Memory B cell (primary cell): ENCODE results near the gene DGKD.
A peak's percentile ranks its signal among the peaks of the same experiment; 100 is the strongest.
"Not testable (repeated sequence)": the region's sequence is repeated elsewhere in the genome, so short reads cannot be mapped to it uniquely, and the experiment has no call there.

ENCODE experiments used
- ATAC-seq: fragments of 150-1000 bp; cut with Tn5 transposase; 2 replicates; pipeline ENCODE4 v1.10.0; 2021; ENCODE audit warnings: low read depth, mild to moderate bottlenecking, moderate library complexity
- DNase-seq, 2 donors: peaks; one replicate each; pipeline ENCODE4 v3.0.0; 2022; ENCODE audit warnings: low spot score in 2 of 2
- H3K27ac Mint-ChIP-seq: one replicate; pipeline ENCODE4 v1.8.0; 2022; ENCODE audit warnings: mild to moderate bottlenecking, moderate library complexity, mixed read lengths
- H3K27me3 Mint-ChIP-seq: one replicate; pipeline ENCODE4 v1.8.0; 2022; ENCODE audit warnings: mixed read lengths
- H3K36me3 Mint-ChIP-seq: one replicate; pipeline ENCODE4 v1.8.0; 2022; ENCODE audit warnings: mild to moderate bottlenecking, mixed read lengths
- H3K4me1 Mint-ChIP-seq: one replicate; pipeline ENCODE4 v1.8.0; 2022; ENCODE audit warnings: mixed read lengths
- H3K4me3 Mint-ChIP-seq: one replicate; pipeline ENCODE4 v1.8.0; 2022; ENCODE audit warnings: mild to moderate bottlenecking, moderate library complexity, mixed read lengths
- H3K9me3 Mint-ChIP-seq: one replicate; pipeline ENCODE4 v1.8.0; 2022; ENCODE audit warnings: mixed read lengths

DGKD gene

DNA sequence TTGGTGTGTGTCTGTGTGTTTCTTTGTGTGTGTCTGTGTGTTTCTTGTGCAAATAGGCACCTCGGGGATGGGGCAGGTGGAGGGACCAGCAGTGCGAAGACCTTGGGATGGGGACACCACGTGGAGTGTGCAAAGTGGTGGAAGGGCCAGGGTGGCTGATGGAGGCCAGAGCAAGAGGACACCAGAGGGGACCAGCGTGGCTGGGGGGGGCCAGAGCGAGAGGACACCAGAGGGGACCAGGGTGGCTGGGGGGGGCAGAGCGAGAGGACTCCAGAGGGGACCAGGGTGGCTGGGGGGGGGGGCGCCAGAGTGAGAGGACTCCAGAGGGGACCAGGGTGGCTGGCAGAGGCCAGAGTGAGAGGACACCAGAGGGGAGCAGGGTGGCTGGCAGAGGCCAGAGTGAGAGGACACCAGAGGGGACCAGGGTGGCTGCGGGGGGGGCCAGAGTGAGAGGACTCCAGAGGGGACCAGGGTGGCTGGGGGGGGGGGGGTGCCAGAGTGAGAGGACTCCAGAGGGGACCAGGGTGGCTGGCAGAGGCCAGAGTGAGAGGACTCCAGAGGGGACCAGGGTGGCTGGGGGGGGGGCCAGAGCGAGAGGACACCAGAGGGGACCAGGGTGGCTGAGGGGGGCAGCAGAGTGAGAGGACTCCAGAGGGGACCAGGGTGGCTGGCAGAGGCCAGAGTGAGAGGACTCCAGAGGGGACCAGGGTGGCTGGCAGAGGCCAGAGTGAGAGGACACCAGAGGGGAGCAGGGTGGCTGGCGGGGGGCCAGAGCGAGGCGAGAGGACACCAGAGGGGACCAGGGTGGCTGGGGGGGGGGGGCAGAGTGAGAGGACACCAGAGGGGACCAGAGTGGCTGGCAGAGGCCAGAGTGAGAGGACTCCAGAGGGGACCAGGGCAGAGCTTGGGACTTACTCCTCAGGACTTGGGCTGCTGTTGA, 42.7 kb downstream of the DGKD start:
- Mint-ChIP-seq H3K4me1 (peaks cover 15% of the 10 kb centered on the region), H3K27ac (peak overlapping the region; percentile 87), H3K36me3 (peaks cover 24% of the 10 kb centered on the region)
- DNase-seq, H3K27me3 Mint-ChIP-seq, ATAC-seq, H3K4me3 Mint-ChIP-seq, H3K9me3 Mint-ChIP-seq: not testable (repeated sequence)

DNA sequence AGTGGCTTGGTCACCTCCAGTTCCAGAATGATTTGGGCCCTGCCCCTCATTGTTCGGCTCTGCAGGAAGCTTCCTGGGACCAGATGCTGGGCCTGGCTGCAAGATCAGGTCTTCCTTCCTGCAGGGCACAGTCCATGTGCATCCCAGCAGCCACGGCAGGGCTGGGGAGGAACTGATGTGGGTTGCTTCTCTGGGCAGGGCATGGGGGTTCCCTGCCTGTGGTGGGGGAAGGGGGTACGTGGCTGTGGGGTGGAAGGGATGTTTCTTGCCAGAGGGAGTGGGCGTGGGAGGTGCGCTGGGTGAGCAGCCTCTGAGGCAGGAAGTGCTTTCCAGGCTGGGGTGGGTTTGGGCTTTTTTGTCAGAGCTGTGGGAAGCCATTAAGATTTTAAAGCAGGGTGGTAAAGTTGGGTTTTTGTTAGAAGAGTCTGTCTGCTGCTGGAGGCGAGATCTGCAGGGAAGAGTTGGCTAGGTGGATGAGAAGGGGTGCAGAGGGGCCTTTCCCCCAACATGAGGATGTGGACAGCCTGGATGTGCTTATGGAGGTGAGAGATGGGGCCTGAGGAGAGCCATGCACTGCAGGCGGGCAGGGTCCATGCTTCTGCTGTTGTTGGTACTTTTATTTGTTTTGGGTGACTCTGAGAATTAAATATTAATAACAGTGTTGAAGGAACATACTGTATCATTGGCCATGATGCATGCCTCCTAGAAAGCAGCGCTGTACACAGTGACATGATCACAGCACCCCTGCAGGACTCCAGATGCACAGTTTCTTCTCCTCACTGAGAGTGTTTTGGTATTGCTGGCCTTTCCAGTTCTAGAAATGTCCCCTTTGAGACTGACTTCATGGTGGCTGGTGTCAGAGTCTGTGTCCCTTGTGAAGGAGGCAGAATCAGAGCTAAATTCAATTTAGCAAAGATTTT, 45.3 kb downstream of the DGKD start:
- H3K36me3 Mint-ChIP-seq: peaks cover 21% of the 10 kb centered on the region
- no peak for DNase-seq
- H3K9me3 Mint-ChIP-seq: no peaks in the 10 kb centered on the region
- H3K4me3 Mint-ChIP-seq: no peak overlapping the region
- H3K4me1 Mint-ChIP-seq: peaks cover 23% of the 10 kb centered on the region
- peak overlapping the region; percentile 7 for H3K27ac Mint-ChIP-seq
- no peaks in the 10 kb centered on the region for H3K27me3 Mint-ChIP-seq
- ATAC-seq: no peak

DNA sequence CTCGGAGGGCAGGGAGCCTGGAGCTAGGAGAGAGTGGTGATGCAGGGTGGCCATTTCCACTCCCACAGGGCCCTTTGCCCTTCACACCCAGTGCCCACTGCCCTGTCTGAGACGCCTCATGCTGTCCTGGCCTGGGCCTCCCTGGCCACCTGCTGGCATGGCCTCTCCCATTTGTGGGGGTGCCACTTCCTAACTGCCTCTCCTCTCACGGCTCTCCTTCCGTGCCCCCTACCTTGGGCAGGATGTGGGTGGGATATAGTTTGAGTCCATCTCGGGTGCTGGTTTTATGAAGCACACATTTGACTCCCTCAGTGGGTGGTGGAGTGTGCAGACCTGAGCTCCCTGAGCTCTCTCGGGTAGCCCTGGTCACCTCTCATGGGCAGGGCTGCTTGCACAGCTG, 46.0 kb downstream of the DGKD start:
- H3K27me3 Mint-ChIP-seq: no peaks in the 10 kb centered on the region
- no peaks in the 10 kb centered on the region for H3K9me3 Mint-ChIP-seq
- H3K36me3 Mint-ChIP-seq: peaks cover 22% of the 10 kb centered on the region
- ATAC-seq: no peak
- H3K4me3 Mint-ChIP-seq: no peak overlapping the region
- peak overlapping the region; percentile 7 for H3K27ac Mint-ChIP-seq
- no peak for DNase-seq
- peaks cover 26% of the 10 kb centered on the region for H3K4me1 Mint-ChIP-seq

DNA sequence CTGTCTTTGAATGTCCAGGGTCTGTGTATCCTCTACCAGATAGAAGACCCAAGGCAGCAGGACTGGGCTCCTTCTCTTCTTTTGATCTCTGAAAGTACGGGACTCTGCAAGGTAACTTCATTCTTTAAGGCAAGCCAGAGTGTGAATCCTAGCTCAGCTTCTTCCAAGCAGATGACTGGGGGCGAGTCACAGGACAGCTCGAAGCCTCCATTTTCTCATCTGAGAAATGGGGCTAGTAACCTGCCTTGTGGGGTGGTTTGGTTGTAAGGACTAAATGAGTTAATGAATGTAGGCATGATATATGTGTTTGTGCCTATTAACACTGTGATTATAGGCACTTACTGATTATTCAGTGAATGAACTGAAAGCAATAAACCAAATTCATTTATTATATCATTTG, 46.7 kb downstream of the DGKD start:
- Mint-ChIP-seq H3K27ac (peak overlapping the region; percentile 41), H3K9me3 (no peaks in the 10 kb centered on the region), H3K36me3 (peaks cover 18% of the 10 kb centered on the region), H3K4me3 (no peak overlapping the region), H3K4me1 (peaks cover 26% of the 10 kb centered on the region), H3K27me3 (no peaks in the 10 kb centered on the region)
- DNase-seq (no peak), ATAC-seq (no peak)

DNA sequence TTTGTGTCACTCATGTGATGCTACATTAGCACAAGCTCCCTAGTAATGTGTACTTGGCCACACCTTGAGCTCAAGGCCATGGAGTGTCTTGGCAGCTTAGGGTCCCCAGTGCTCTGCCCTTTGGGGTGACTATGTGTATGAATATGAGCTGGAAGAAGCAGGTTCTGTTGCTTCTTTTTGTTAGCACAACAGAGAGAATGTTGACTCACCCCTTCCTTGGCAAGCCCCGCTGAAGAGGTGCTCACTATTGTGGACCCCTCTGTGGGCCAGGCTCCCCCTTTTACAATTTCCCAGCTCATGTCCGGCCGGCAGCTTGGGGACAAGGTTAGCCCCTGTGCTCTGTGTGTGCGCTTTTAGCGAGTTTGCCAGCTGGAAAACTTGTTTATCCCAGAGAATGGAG, 48.1 kb downstream of the DGKD start:
- DNase-seq: no peak
- Mint-ChIP-seq H3K27me3 (no peaks in the 10 kb centered on the region), H3K27ac (peak overlapping the region; percentile 38), H3K4me3 (no peak overlapping the region), H3K9me3 (no peaks in the 10 kb centered on the region), H3K4me1 (peaks cover 19% of the 10 kb centered on the region), H3K36me3 (peaks cover 12% of the 10 kb centered on the region)
- no peak for ATAC-seq

DNA sequence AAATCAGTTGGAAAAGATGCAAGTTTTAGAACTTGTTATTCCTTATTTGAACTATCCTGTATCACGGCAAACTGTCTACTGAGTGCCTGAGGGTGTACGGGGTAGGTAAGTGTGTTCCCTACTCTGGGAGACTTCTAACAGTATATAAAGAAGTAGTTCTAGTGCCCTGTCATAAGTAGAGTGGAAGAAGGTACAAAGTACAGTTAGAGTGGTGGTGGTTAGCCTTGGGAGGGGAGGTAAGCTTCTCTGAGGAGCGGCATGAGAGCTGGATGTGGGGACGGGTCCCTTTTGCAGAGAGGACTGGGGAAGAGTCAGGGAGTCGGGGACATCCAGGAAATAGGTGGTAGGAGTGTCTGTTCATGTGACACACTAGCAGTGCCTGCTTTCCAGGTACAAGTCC, 48.5 kb downstream of the DGKD start:
- Mint-ChIP-seq H3K27ac (no peak overlapping the region), H3K4me3 (no peak overlapping the region), H3K36me3 (peaks cover 10% of the 10 kb centered on the region), H3K27me3 (no peaks in the 10 kb centered on the region), H3K9me3 (no peaks in the 10 kb centered on the region), H3K4me1 (peaks cover 16% of the 10 kb centered on the region)
- no peak for DNase-seq
- no peak for ATAC-seq

DNA sequence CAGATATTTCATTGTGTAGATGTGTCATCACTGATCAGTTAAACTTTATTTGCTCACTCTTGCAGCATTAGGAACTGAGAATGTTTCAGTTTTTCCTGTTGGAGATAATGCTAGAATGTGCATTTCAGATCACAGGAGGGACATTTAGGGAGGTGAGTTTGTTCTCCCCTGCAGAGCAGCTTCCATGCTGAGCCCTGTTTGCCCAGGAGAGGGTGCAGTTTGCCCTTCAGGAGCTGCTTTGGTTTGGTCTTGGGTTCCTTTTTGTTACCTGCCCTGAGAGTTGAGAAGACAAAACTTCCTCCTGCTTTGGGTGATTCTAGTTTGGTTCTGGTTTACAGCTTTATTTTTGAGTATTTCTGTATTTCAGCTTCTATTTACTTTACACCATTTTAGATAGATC, 49.9 kb downstream of the DGKD start:
- DNase-seq (peak; percentile 58 to 73), ATAC-seq (peak; percentile 99)
- H3K4me3 Mint-ChIP-seq: no peak overlapping the region
- peak overlapping the region; percentile 61 for H3K27ac Mint-ChIP-seq
- peaks cover 10% of the 10 kb centered on the region for H3K36me3 Mint-ChIP-seq
- no peaks in the 10 kb centered on the region for H3K9me3 Mint-ChIP-seq
- H3K4me1 Mint-ChIP-seq: peaks cover 26% of the 10 kb centered on the region
- no peaks in the 10 kb centered on the region for H3K27me3 Mint-ChIP-seq

DNA sequence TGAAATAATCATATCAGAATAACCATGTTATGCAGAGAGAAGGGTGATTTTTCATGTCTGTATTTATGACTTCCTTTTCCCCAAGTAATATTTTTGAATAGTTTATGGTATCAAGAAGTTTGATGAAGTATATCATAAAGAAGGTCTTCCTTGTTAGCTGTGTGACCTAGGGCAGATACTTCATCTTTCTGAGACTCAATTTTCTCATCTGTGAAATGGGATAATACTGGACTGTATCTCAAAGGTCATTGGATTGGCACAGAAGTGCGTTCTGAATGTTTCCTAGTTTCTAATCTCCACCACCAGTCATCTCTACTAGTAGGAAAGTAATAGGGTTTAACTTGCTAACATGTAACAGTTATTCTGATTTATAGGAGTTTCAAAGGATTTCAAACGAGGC, 52.6 kb downstream of the DGKD start:
- no peaks in the 10 kb centered on the region for H3K27me3 Mint-ChIP-seq
- no peak overlapping the region for H3K4me3 Mint-ChIP-seq
- no peaks in the 10 kb centered on the region for H3K9me3 Mint-ChIP-seq
- peaks cover 35% of the 10 kb centered on the region for H3K4me1 Mint-ChIP-seq
- no peak for ATAC-seq
- peaks cover 12% of the 10 kb centered on the region for H3K36me3 Mint-ChIP-seq
- peak overlapping the region; percentile 1 for H3K27ac Mint-ChIP-seq
- DNase-seq: no peak

DNA sequence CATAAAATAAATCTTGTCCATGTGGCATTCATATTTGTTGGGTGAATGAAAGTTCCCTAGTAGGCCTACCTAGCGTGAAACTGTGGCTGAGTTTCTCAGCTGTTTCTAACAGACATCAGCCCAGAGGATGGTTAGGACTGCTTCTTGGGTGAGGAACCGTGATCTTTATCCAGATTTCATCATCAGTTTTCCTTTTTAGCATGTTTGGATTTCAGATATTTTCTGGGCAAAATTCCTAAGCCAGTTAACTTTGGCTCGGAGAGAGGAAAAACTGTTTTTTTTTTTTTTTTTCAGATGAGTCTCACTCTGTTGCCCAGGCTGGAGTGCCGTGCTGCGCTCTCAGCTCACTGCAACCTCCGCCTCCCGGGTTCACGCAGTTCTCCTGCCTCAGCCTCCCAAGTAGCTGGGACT, 53.5 kb downstream of the DGKD start:
- Mint-ChIP-seq H3K4me3 (no peak overlapping the region), H3K4me1 (peaks cover 34% of the 10 kb centered on the region), H3K27ac (peak overlapping the region; percentile 60), H3K27me3 (no peaks in the 10 kb centered on the region), H3K36me3 (peaks cover 12% of the 10 kb centered on the region), H3K9me3 (no peaks in the 10 kb centered on the region)
- DNase-seq (no peak), ATAC-seq (no peak)

DNA sequence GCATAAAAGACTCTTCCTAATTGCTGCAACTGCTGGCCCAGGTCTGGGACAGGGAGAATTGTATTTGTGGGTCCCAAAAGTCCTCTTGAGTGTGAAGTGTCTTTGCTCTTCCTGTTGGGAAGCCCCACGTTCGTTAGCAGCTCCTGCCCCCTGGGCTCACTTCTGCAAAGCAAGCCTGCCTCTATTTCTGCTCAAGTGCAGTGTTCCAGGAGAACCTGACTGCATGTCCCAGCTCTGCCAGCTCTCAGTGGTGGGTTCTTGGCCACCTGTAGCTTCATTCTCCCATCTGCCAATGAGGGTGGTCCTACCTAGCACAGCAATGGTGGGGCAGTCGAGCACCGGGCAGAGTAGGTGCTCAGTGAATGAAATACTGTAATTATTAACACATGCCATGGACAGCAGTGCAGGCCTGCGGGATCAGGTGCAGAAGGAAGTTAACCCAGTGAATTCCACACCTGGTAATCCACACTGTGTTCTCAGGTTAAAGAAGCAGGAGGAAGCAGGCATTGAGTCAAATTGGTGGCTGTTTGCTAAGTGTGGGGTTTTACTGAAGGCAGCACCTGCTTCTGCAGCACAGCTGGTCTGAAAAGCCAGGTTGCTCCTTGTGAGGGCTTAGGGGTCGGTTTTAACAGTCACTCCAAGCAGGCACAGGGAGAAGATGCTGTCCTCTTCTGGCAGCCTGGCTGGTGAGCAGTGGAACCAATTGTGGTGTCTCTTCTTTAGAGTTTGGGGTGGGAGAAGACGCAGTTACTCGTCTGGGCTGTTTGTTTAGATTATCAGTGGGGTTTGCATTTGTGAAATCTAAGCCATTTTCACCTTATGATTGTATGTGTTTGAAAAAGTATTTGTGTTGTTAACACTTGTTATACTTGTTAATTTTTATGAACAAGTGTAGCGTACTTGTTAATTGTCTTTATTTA, 54.3 kb downstream of the DGKD start:
- Mint-ChIP-seq H3K4me1 (peaks cover 32% of the 10 kb centered on the region), H3K9me3 (peaks cover 2% of the 10 kb centered on the region), H3K36me3 (peaks cover 15% of the 10 kb centered on the region), H3K27ac (peak overlapping the region; percentile 60), H3K27me3 (no peaks in the 10 kb centered on the region), H3K4me3 (no peak overlapping the region)
- no peak for ATAC-seq
- DNase-seq: no peak

DNA sequence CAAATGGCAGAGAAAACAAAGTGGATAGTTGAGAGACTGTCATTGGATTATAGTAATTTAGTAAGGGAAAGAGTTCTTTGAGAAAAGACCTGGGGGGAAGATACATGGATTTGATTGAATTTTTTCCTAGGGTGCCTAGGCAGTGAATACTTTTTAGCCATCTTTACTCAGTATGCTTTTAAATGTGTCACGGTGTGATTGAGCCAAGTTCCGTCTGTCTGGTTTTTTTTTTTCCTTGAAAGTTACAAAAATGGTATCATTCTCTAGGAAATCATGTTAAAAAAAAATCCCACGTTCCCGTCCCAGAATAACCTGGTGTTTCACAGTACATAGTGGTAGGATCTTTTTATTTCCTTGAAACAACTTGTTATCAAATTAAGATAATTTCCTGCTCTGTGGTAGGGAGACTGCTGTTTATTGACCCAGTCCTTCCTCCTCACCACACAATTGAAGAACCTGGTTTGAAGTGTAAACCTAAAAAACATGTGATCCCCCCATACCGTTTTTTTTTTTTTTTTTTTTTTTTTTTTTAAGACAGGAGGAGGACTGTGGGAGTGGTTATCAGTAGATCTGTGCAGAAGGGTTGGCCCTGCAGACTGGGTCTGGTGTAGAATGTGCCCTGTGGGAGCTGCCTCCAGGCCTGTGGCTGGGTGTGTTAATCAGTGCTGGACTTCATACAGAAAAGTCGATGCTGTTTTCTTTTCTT, 55.1 kb downstream of the DGKD start:
- ATAC-seq (peak; percentile 79), DNase-seq (no peak)
- Mint-ChIP-seq H3K9me3 (peaks cover 2% of the 10 kb centered on the region), H3K4me1 (peaks cover 30% of the 10 kb centered on the region), H3K27ac (peak overlapping the region; percentile 60), H3K27me3 (no peaks in the 10 kb centered on the region), H3K4me3 (no peak overlapping the region), H3K36me3 (peaks cover 15% of the 10 kb centered on the region)

DNA sequence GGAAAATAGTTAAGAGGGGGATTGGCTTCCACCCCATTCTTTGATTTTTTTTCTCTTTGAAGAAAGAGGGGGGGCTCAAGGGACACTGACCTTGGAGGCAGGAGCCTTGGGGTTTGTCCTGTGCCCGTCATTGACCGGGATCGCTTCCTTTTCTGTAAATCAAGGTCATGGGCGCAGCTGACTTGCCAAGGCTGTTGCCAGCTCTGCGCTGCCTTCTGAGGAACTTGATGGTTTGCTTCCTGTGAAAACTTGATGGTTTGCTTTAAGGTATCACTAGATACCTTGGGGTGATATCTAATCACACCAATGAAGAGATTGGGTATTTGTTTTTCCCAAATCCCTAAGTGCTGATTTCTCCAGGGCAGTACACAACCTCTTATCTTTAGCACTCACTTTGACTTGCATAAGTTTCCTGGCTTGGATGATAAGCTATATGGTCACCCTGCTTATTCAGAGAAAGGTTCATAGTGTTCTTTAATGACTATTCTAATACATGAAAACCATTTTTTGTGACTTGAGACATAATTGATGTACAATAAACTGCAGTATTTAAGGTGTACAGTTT, 56.0 kb downstream of the DGKD start:
- no peak for ATAC-seq
- Mint-ChIP-seq H3K27me3 (no peaks in the 10 kb centered on the region), H3K4me3 (no peak overlapping the region), H3K36me3 (peaks cover 16% of the 10 kb centered on the region), H3K4me1 (peaks cover 30% of the 10 kb centered on the region), H3K9me3 (peaks cover 2% of the 10 kb centered on the region), H3K27ac (peak overlapping the region; percentile 60)
- DNase-seq: no peak

DNA sequence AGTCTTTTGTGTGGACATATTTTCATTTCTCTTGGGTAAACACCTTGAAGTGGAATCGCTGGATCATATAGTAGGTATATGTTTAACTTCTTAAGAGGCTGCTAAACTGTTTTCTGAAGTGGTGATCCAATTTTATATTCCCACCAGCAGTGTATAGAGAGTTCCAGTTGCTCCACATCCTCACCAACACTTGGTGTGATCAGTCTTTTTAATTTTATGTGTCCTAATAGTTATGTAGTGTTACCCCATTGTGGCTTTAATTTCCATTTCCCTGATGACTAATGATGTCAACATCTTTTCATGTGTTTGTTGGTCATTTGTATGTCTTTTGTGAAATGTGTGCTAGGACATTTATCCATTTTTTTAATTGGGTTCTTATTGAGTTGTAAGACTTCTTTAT, 56.9 kb downstream of the DGKD start:
- ATAC-seq: no peak
- no peaks in the 10 kb centered on the region for H3K27me3 Mint-ChIP-seq
- H3K4me1 Mint-ChIP-seq: peaks cover 38% of the 10 kb centered on the region

More for the DNA sequence above, 56.9 kb downstream of the DGKD start:
- peaks cover 2% of the 10 kb centered on the region for H3K9me3 Mint-ChIP-seq
- no peak for DNase-seq
- no peak overlapping the region for H3K4me3 Mint-ChIP-seq
- H3K27ac Mint-ChIP-seq: peak overlapping the region; percentile 60
- peaks cover 17% of the 10 kb centered on the region for H3K36me3 Mint-ChIP-seq
